ENCODE measurements around the gene RET.

Gene RET

GRCh38 chr10:43064331-43065075 lies 12.4 kb upstream of the RET start:
- peaks cover 6% of the 10 kb centered on the region for H3K27me3 Mint-ChIP-seq
- H3K4me3 Mint-ChIP-seq: no peak overlapping the region

GRCh38 chr10:43065234-43065633 lies 11.6 kb upstream of the RET start:
- no peak for DNase-seq
- CTCF ChIA-PET: no interaction called here
- no peak overlapping the region for H3K4me3 Mint-ChIP-seq
- no peaks in the 10 kb centered on the region for H3K9me3 Mint-ChIP-seq
- H3K27me3 Mint-ChIP-seq: peaks cover 6% of the 10 kb centered on the region
- H3K36me3 Mint-ChIP-seq: no peaks in the 10 kb centered on the region
- no peak overlapping the region for H3K27ac Mint-ChIP-seq
- no peaks in the 10 kb centered on the region for H3K4me1 Mint-ChIP-seq

More at GRCh38 chr10:43064331-43065075, 12.4 kb upstream of the RET start:
- CTCF ChIA-PET: interaction anchor here (0.7 kb wide), 1 partner anchor 11 kb away, joined by 3 read pairs; no protein-coding TSS in a partner anchor
- no peak overlapping the region for H3K27ac Mint-ChIP-seq
- DNase-seq: no peak
- no peaks in the 10 kb centered on the region for H3K4me1 Mint-ChIP-seq
- no peaks in the 10 kb centered on the region for H3K9me3 Mint-ChIP-seq
- H3K36me3 Mint-ChIP-seq: no peaks in the 10 kb centered on the region

- Mint-ChIP-seq H3K36me3 (no peaks in the 10 kb centered on the region), H3K4me1 (no peaks in the 10 kb centered on the region), H3K27ac (no peak overlapping the region), H3K27me3 (peaks cover 7% of the 10 kb centered on the region), H3K4me3 (no peak overlapping the region), H3K9me3 (no peaks in the 10 kb centered on the region)
- no peak for DNase-seq
- CTCF ChIA-PET: no interaction called here
These were observed 11.1 kb upstream of the RET start for GRCh38 chr10:43065761-43066160.

- no peak for DNase-seq
- CTCF ChIA-PET: no interaction called here
- H3K4me1 Mint-ChIP-seq: no peaks in the 10 kb centered on the region
- no peaks in the 10 kb centered on the region for H3K9me3 Mint-ChIP-seq
- no peaks in the 10 kb centered on the region for H3K36me3 Mint-ChIP-seq
- peaks cover 13% of the 10 kb centered on the region for H3K27me3 Mint-ChIP-seq
- H3K4me3 Mint-ChIP-seq: no peak overlapping the region
- H3K27ac Mint-ChIP-seq: no peak overlapping the region
These were observed 10.4 kb upstream of the RET start for GRCh38 chr10:43066481-43066880.

- Mint-ChIP-seq H3K9me3 (no peaks in the 10 kb centered on the region), H3K4me1 (no peaks in the 10 kb centered on the region), H3K36me3 (no peaks in the 10 kb centered on the region), H3K27ac (no peak overlapping the region), H3K27me3 (peaks cover 13% of the 10 kb centered on the region), H3K4me3 (no peak overlapping the region)
- CTCF ChIA-PET: no interaction called here
- DNase-seq: no peak
These were observed 9.3 kb upstream of the RET start for GRCh38 chr10:43067391-43068135.

- no peak overlapping the region for H3K4me3 Mint-ChIP-seq
- no peak for DNase-seq
- H3K9me3 Mint-ChIP-seq: no peaks in the 10 kb centered on the region
- no peak overlapping the region for H3K27ac Mint-ChIP-seq
- peaks cover 18% of the 10 kb centered on the region for H3K27me3 Mint-ChIP-seq
- no peaks in the 10 kb centered on the region for H3K4me1 Mint-ChIP-seq
- CTCF ChIA-PET: no interaction called here
- no peaks in the 10 kb centered on the region for H3K36me3 Mint-ChIP-seq
These were observed 8.8 kb upstream of the RET start for GRCh38 chr10:43068136-43068395.

- no peaks in the 10 kb centered on the region for H3K36me3 Mint-ChIP-seq
- no peak overlapping the region for H3K4me3 Mint-ChIP-seq
- H3K27me3 Mint-ChIP-seq: peaks cover 23% of the 10 kb centered on the region
- CTCF ChIA-PET: no interaction called here
- H3K27ac Mint-ChIP-seq: no peak overlapping the region
- no peak for DNase-seq
- no peaks in the 10 kb centered on the region for H3K9me3 Mint-ChIP-seq
- no peaks in the 10 kb centered on the region for H3K4me1 Mint-ChIP-seq
These were observed 8.2 kb upstream of the RET start for GRCh38 chr10:43068471-43069210.

- H3K9me3 Mint-ChIP-seq: no peaks in the 10 kb centered on the region
- peaks cover 28% of the 10 kb centered on the region for H3K27me3 Mint-ChIP-seq
- no peaks in the 10 kb centered on the region for H3K36me3 Mint-ChIP-seq
- no peak overlapping the region for H3K27ac Mint-ChIP-seq
- no peak for DNase-seq
- H3K4me1 Mint-ChIP-seq: no peaks in the 10 kb centered on the region
- H3K4me3 Mint-ChIP-seq: no peak overlapping the region
- CTCF ChIA-PET: no interaction called here
These were observed 7.7 kb upstream of the RET start for GRCh38 chr10:43069211-43069515.

GRCh38 chr10:43069579-43069978 lies 7.3 kb upstream of the RET start:
- no peaks in the 10 kb centered on the region for H3K36me3 Mint-ChIP-seq
- H3K27me3 Mint-ChIP-seq: peaks cover 30% of the 10 kb centered on the region
- no peaks in the 10 kb centered on the region for H3K9me3 Mint-ChIP-seq
- no peaks in the 10 kb centered on the region for H3K4me1 Mint-ChIP-seq
- no peak overlapping the region for H3K4me3 Mint-ChIP-seq
- CTCF ChIA-PET: no interaction called here
- no peak for DNase-seq
- H3K27ac Mint-ChIP-seq: no peak overlapping the region

- Mint-ChIP-seq H3K27me3 (peaks cover 38% of the 10 kb centered on the region), H3K4me3 (no peak overlapping the region), H3K27ac (no peak overlapping the region), H3K4me1 (no peaks in the 10 kb centered on the region), H3K36me3 (no peaks in the 10 kb centered on the region), H3K9me3 (no peaks in the 10 kb centered on the region)
- CTCF ChIA-PET: no interaction called here
- DNase-seq: no peak
These were observed 6.5 kb upstream of the RET start for GRCh38 chr10:43070121-43071085.

GRCh38 chr10:43071865-43072650 lies 4.8 kb upstream of the RET start:
- no peak for DNase-seq
- H3K9me3 Mint-ChIP-seq: no peaks in the 10 kb centered on the region
- no peak overlapping the region for H3K4me3 Mint-ChIP-seq
- H3K27ac Mint-ChIP-seq: no peak overlapping the region
- H3K4me1 Mint-ChIP-seq: peaks cover 5% of the 10 kb centered on the region
- H3K27me3 Mint-ChIP-seq: peaks cover 55% of the 10 kb centered on the region
- CTCF ChIA-PET: no interaction called here
- no peaks in the 10 kb centered on the region for H3K36me3 Mint-ChIP-seq

GRCh38 chr10:43073191-43073590 lies 3.7 kb upstream of the RET start:
- H3K4me3 Mint-ChIP-seq: no peak overlapping the region
- CTCF ChIA-PET: no interaction called here
- no peak for DNase-seq
- no peaks in the 10 kb centered on the region for H3K36me3 Mint-ChIP-seq
- H3K9me3 Mint-ChIP-seq: no peaks in the 10 kb centered on the region
- peaks cover 8% of the 10 kb centered on the region for H3K4me1 Mint-ChIP-seq
- no peak overlapping the region for H3K27ac Mint-ChIP-seq
- H3K27me3 Mint-ChIP-seq: peaks cover 66% of the 10 kb centered on the region

- CTCF ChIA-PET: no interaction called here
- no peak overlapping the region for H3K4me3 Mint-ChIP-seq
- peaks cover 8% of the 10 kb centered on the region for H3K4me1 Mint-ChIP-seq
- DNase-seq: no peak
- H3K27ac Mint-ChIP-seq: no peak overlapping the region
- H3K27me3 Mint-ChIP-seq: peaks cover 71% of the 10 kb centered on the region
- no peaks in the 10 kb centered on the region for H3K36me3 Mint-ChIP-seq
- no peaks in the 10 kb centered on the region for H3K9me3 Mint-ChIP-seq
These were observed 3.1 kb upstream of the RET start for GRCh38 chr10:43073721-43074120.

GRCh38 chr10:43074409-43074808 lies 2.5 kb upstream of the RET start:
- CTCF ChIA-PET: no interaction called here
- H3K27ac Mint-ChIP-seq: no peak overlapping the region
- no peaks in the 10 kb centered on the region for H3K9me3 Mint-ChIP-seq
- H3K36me3 Mint-ChIP-seq: no peaks in the 10 kb centered on the region
- H3K4me1 Mint-ChIP-seq: peaks cover 8% of the 10 kb centered on the region
- no peak overlapping the region for H3K4me3 Mint-ChIP-seq
- DNase-seq: no peak
- H3K27me3 Mint-ChIP-seq: peaks cover 73% of the 10 kb centered on the region
